HG03196 (cell line): ENCODE results near the gene CDO1.
"Not testable (repeated sequence)": the region's sequence is repeated elsewhere in the genome, so short reads cannot be mapped to it uniquely, and the experiment has no call there.

Experiments used
- ATAC-seq: cut with Tn5 transposase; IDR thresholded peaks from one replicate; pipeline ENCODE4 v1.9.1; 2021; ENCODE audit not compliant: unreplicated experiment

The CDO1 gene

GRCh38 chr5:115831163-115831768 is 14.8 kb upstream of the CDO1 start:
- no peak for ATAC-seq

GRCh38 chr5:115829913-115830312 is 13.5 kb upstream of the CDO1 start:
- no peak for ATAC-seq

GRCh38 chr5:115825948-115826347 is 9.5 kb upstream of the CDO1 start:
- ATAC-seq: no peak

- not testable (repeated sequence) for ATAC-seq
Observed at GRCh38 chr5:115824983-115825382, 8.5 kb upstream of the CDO1 start.

- no peak for ATAC-seq
Observed at GRCh38 chr5:115820846-115821245, 4.4 kb upstream of the CDO1 start.

- ATAC-seq: no peak
Observed at GRCh38 chr5:115818821-115819220, 2.4 kb upstream of the CDO1 start.

- ATAC-seq: no peak
Observed at GRCh38 chr5:115817386-115817785, 927 bp upstream of the CDO1 start.

- ATAC-seq: no peak
Observed at GRCh38 chr5:115815693-115816225, 700 bp downstream of the CDO1 start.

GRCh38 chr5:115815006-115815692 is 1.3 kb downstream of the CDO1 start:
- no peak for ATAC-seq

GRCh38 chr5:115813719-115814118 is 2.7 kb downstream of the CDO1 start:
- ATAC-seq: no peak

- ATAC-seq: no peak
Observed at GRCh38 chr5:115812372-115812771, 4.1 kb downstream of the CDO1 start.

- ATAC-seq: no peak
Observed at GRCh38 chr5:115811406-115811805, 5.1 kb downstream of the CDO1 start.

GRCh38 chr5:115810761-115811160 is 5.7 kb downstream of the CDO1 start:
- no peak for ATAC-seq

GRCh38 chr5:115809946-115810345 is 6.5 kb downstream of the CDO1 start:
- no peak for ATAC-seq

GRCh38 chr5:115808066-115808465 is 8.4 kb downstream of the CDO1 start:
- not testable (repeated sequence) for ATAC-seq

- no peak for ATAC-seq
Observed at GRCh38 chr5:115807654-115808052, 8.8 kb downstream of the CDO1 start.

- ATAC-seq: no peak
Observed at GRCh38 chr5:115806986-115807653, 9.3 kb downstream of the CDO1 start.

- no peak for ATAC-seq
Observed at GRCh38 chr5:115801984-115802383, 14.5 kb downstream of the CDO1 start.

GRCh38 chr5:115801152-115801551 is 15.3 kb downstream of the CDO1 start:
- ATAC-seq: no peak

- no peak for ATAC-seq
Observed at GRCh38 chr5:115800108-115800507, 16.4 kb downstream of the CDO1 start.

- ATAC-seq: no peak
Observed at GRCh38 chr5:115798252-115798651, 18.2 kb downstream of the CDO1 start.

- no peak for ATAC-seq
Observed at GRCh38 chr5:115796656-115797055, 19.8 kb downstream of the CDO1 start.
